Measurements from ENCODE around the gene PKD2L1. TPM values are rescaled to one million over a fixed set of nuclear protein-coding genes. Genes with fewer than 3 reads are reported as not detected.
"Not testable (repeated sequence)": the region's sequence is repeated elsewhere in the genome, so short reads cannot be mapped to it uniquely, and the experiment has no call there.

Gene PKD2L1
- total and polyA plus RNA-seq, 10 of the 15 experiments (the other 5 are each of a cell fraction or from before 2014, with no cell fraction given): 0.05 to 0.17 (median 0.08) TPM; not detected in 6

GRCh38 chr10:100376656-100377055 lies 46.6 kb upstream of the PKD2L1 start:
- H3K27me3 ChIP-seq (replicated peaks in 1 of 2; ENCODE audit: control insufficient read depth in 2 of 2, insufficient read depth in 2 of 2, low read length in 1 of 2); H3K27ac ChIP-seq (ENCODE audit: control insufficient read depth, insufficient read depth); H3K36me3 ChIP-seq (ENCODE audit: control insufficient read depth in 2 of 2, insufficient read depth in 2 of 2, low read length in 1 of 2); H3K9me3 ChIP-seq (replicated peaks; ENCODE audit: control insufficient read depth, insufficient read depth, low read length); H2AFZ ChIP-seq (ENCODE audit: control insufficient read depth, low read depth, low read length); FAIRE-seq; H3K4me3 ChIP-seq; H3K9ac ChIP-seq (ENCODE audit: control insufficient read depth, insufficient read depth, low read length); DNase-seq (ENCODE audit: low read depth, low spot score); in situ Hi-C loops (cut with MboI); intact Hi-C loops (cut with micrococcal nuclease; ENCODE audit: unreplicated experiment); BruUV-seq (replicated peaks); ATAC-seq; H4K20me1 ChIP-seq (ENCODE audit: control insufficient read depth, insufficient read depth): not testable (repeated sequence)
- H3K4me2 ChIP-seq (ENCODE audit: control insufficient read depth, insufficient read depth): 0 out of 2 replicates have a peak overlapping the region, but pooled peaks have one; percentile 20
- peaks cover 10% of the 10 kb centered on the region for H3K79me2 ChIP-seq (ENCODE audit: control insufficient read depth, insufficient read depth, low read length)
- ChIA-PET POLR2A (interaction anchor here (1.3 to 6.5 kb wide), 2 partner anchors 17 to 28 kb away, joined by 3 to 191 read pairs; partner anchors contain the start of gene SCD), RAD21 (ENCODE audit: unreplicated experiment) (interaction anchor here (2.2 to 3.1 kb wide), 2 partner anchors 25 to 29 kb away, joined by 9 to 14 read pairs; partner anchors contain the start of gene SCD), SMC1A (ENCODE audit: uncharacterized antibody, unreplicated experiment) (interaction anchor here (0.7 to 7.7 kb wide), 4 partner anchors 11 to 53 kb away, joined by 3 to 118 read pairs (median 4); partner anchors contain the start of gene SCD), CTCF (interaction anchor here (1.2 to 2.3 kb wide), 4 partner anchors 10 to 56 kb away, joined by 3 to 14 read pairs (median 8); partner anchors contain the start of gene SCD)
- WGBS (ENCODE audit: insufficient coverage, insufficient replicate concordance, low lambda C conversion rate, missing lambda C conversion rate): 88% methylated on average over 6 of the region's 6 CpGs
- TF ChIP-seq MLLT1 (IDR thresholded peaks at IDR 0.05): 0 out of 2 replicates have a peak, but pooled peaks have one; percentile 36
- peaks cover 23% of the 10 kb centered on the region for H3K4me1 ChIP-seq (ENCODE audit: control insufficient read depth, insufficient read depth, low read length)

- 61% methylated on average over 7 of the region's 7 CpGs for WGBS (ENCODE audit: insufficient coverage, insufficient replicate concordance, low lambda C conversion rate, missing lambda C conversion rate)
- FAIRE-seq; H4K20me1 ChIP-seq (ENCODE audit: control insufficient read depth, insufficient read depth); BruUV-seq (replicated peaks); H3K27me3 ChIP-seq (replicated peaks in 1 of 2; ENCODE audit: control insufficient read depth in 2 of 2, insufficient read depth in 2 of 2, low read length in 1 of 2); in situ Hi-C loops (cut with MboI); intact Hi-C loops (cut with micrococcal nuclease; ENCODE audit: unreplicated experiment); H3K36me3 ChIP-seq (ENCODE audit: control insufficient read depth in 2 of 2, insufficient read depth in 2 of 2, low read length in 1 of 2); H2AFZ ChIP-seq (ENCODE audit: control insufficient read depth, low read depth, low read length); DNase-seq (ENCODE audit: low read depth, low spot score); H3K9me3 ChIP-seq (replicated peaks; ENCODE audit: control insufficient read depth, insufficient read depth, low read length); ATAC-seq: not testable (repeated sequence)
- ChIA-PET CTCF (interaction anchor here (0.7 to 2.7 kb wide), 4 partner anchors 28 to 71 kb away, joined by 3 to 31 read pairs (median 4); partner anchors contain the start of gene SCD), SMC1A (ENCODE audit: uncharacterized antibody, unreplicated experiment) (interaction anchor here (0.9 to 7.7 kb wide), 3 partner anchors 22 to 59 kb away, joined by 3 to 118 read pairs (median 8); partner anchors contain the start of gene SCD), RAD21 (ENCODE audit: unreplicated experiment) (interaction anchor here (0.7 to 3.1 kb wide), 5 partner anchors 27 to 57 kb away, joined by 3 to 73 read pairs (median 4); partner anchors contain the start of gene SCD), POLR2A (interaction anchor here (0.5 to 6.5 kb wide), 8 partner anchors 9 to 811 kb away, joined by 3 to 191 read pairs (median 4); partner anchors contain the start of gene SCD)
- peak overlapping the region; percentile 99 for H3K4me2 ChIP-seq (ENCODE audit: control insufficient read depth, insufficient read depth)
- H3K4me1 ChIP-seq (ENCODE audit: control insufficient read depth, insufficient read depth, low read length): peaks cover 34% of the 10 kb centered on the region
- H3K4me3 ChIP-seq: peak overlapping the region; percentile 94
- H3K9ac ChIP-seq (ENCODE audit: control insufficient read depth, insufficient read depth, low read length): peak overlapping the region; percentile 90; the same call in 1 of the 2 replicates
- peaks cover 10% of the 10 kb centered on the region for H3K79me2 ChIP-seq (ENCODE audit: control insufficient read depth, insufficient read depth, low read length)
- H3K27ac ChIP-seq (ENCODE audit: control insufficient read depth, insufficient read depth): peak overlapping the region; percentile 85; the same call in 1 of the 2 replicates
These were observed 44.8 kb upstream of the PKD2L1 start for GRCh38 chr10:100374677-100375353.
